ENCODE results near the gene DCDC1.
"Not testable (repeated sequence)": the region's sequence is repeated elsewhere in the genome, so short reads cannot be mapped to it uniquely, and the experiment has no call there.

- not testable (repeated sequence) for TF ChIP-seq EP300, CTCF, POLR2A (IDR thresholded peaks at IDR 0.05)
Observed at GRCh38 chr11:30947715-30948114, 421.8 kb downstream of the DCDC1 start.
